K562 (cell line): ENCODE measurements around the gene FHIT. TPM values are rescaled to one million over a fixed set of nuclear protein-coding genes. Genes with fewer than 3 reads are reported as not detected.

Source experiments
- ATAC-seq: fragments of 200-7000 bp; cut with Tn5 transposase; 3 replicates; pipeline ENCODE4 v1.9.1; 2020; ENCODE audit warnings: moderate library complexity
- BruUV-seq: library from RNA; stranded (reverse); fragments of 400-500 nt; replicated peaks from 2 replicates; lab custom pipeline; 2021; lab: Mats Ljungman, UMichigan
- CTCF ChIA-PET: fragments of 300-600 bp; formaldehyde crosslinking; extraction: SDS; loops from one replicate; lab custom pipeline; 2021; ENCODE audit warnings: low intra/inter-chr PET ratio; lab: Yijun Ruan, JAX
- POLR2A ChIA-PET: fragments of 300-600, 350-650 bp; sonication (Branson Sonifier 250); formaldehyde crosslinking; extraction: SDS; loops from one replicate; lab custom pipeline; 2021; ENCODE audit warnings: antibody characterized with exemption, inconsistent platforms; lab: Yijun Ruan, JAX
- DNase-seq, 4 experiments: peaks; one replicate each; pipeline versions ENCODE4 v3.0.0 to v3.0.0-alpha.2; 2011 to 2018; ENCODE audit warnings: low spot score in 3 of 4, mixed read lengths in 3 of 4; ENCODE audit errors: extremely low read depth in 1 of 4
- FAIRE-seq: peaks from 2 replicates; lab custom pipeline; 2011; peaks lifted over from hg19 to GRCh38; lab: Jason Lieb, UNC
- H2AFZ ChIP-seq: 2 replicates; pipeline ENCODE4 v1.6.0; 2011; ENCODE audit warnings: low read depth, low read length, control low read depth, inconsistent platforms
- H3K27ac ChIP-seq: fragments of 200-600 bp; 3 replicates; pipeline ENCODE4 v1.8.0; 2011; ENCODE audit warnings: low read depth, mild to moderate bottlenecking, control low read depth, inconsistent platforms, low read length, moderate library complexity, mixed read lengths; ENCODE audit errors: extremely low read depth
- H3K27me3 ChIP-seq, 2 experiments: fragments of 300-600 bp in 1 of 2; 2 replicates in 1 of 2; 3 replicates in 1 of 2; pipeline versions ENCODE4 v1.6.0 to v1.8.0; 2011; ENCODE audit warnings: inconsistent platforms in 2 of 2, low read length in 2 of 2, mild to moderate bottlenecking in 1 of 2, mixed read lengths in 1 of 2, moderate library complexity in 1 of 2; ENCODE audit not compliant: control insufficient read depth in 2 of 2, insufficient read depth in 2 of 2
- H3K36me3 ChIP-seq: fragments of 300-600 bp; 3 replicates; pipeline ENCODE4 v1.8.0; 2011; ENCODE audit warnings: mild to moderate bottlenecking, low read length, inconsistent platforms; ENCODE audit not compliant: control insufficient read depth, insufficient read depth
- H3K4me1 ChIP-seq, 2 experiments: fragments of 200-600 bp in 1 of 2; replicated peaks in 1 of 2; 2 replicates in 1 of 2; 3 replicates in 1 of 2; pipeline versions ENCODE4 v1.5.1 to v1.8.0; 2011; ENCODE audit warnings: inconsistent platforms in 2 of 2, low read length in 2 of 2, mild to moderate bottlenecking in 1 of 2, mixed read lengths in 1 of 2, moderate library complexity in 1 of 2; ENCODE audit not compliant: control insufficient read depth in 2 of 2, insufficient read depth in 2 of 2
- H3K4me2 ChIP-seq: 2 replicates; pipeline ENCODE4 v1.6.1; 2011; ENCODE audit warnings: low read length, control low read depth, inconsistent platforms, mixed read lengths; ENCODE audit not compliant: insufficient read depth
- H3K4me3 ChIP-seq: fragments of 200-600 bp; sonication (generic), shearing (Covaris generic); 2 replicates; pipeline ENCODE4 v1.5.1; 2016; ENCODE audit warnings: control low read depth, inconsistent platforms
- H3K79me2 ChIP-seq: fragments of 200-600 bp; 3 replicates; pipeline ENCODE4 v1.8.0; 2011; ENCODE audit warnings: low read length, inconsistent platforms; ENCODE audit not compliant: control insufficient read depth, insufficient read depth
- H3K9ac ChIP-seq, 2 experiments: 2 replicates each; pipeline versions ENCODE4 v1.6.0 to v1.6.1; 2011; ENCODE audit warnings: low read depth in 2 of 2, low read length in 2 of 2, control low read depth in 1 of 2, inconsistent platforms in 1 of 2, mild to moderate bottlenecking in 1 of 2, mixed read lengths in 1 of 2; ENCODE audit not compliant: insufficient read depth in 1 of 2
- H3K9me1 ChIP-seq: one replicate; pipeline ENCODE4 v1.6.0; 2011; ENCODE audit warnings: inconsistent platforms, mild to moderate bottlenecking, low read length, moderate library complexity; ENCODE audit not compliant: control insufficient read depth, insufficient read depth
- H3K9me3 ChIP-seq: replicated peaks from 2 replicates; pipeline ENCODE4 v1.5.1; 2011; ENCODE audit warnings: low read depth, low read length, inconsistent platforms; ENCODE audit not compliant: control insufficient read depth, insufficient read depth
- H4K20me1 ChIP-seq: replicated peaks from 2 replicates; pipeline ENCODE4 v1.6.1; 2011; ENCODE audit warnings: low read length, inconsistent platforms, mixed read lengths; ENCODE audit not compliant: control insufficient read depth, insufficient read depth
- ATF3 ChIP-seq, 2 experiments: fragments of 450-650 bp in 1 of 2; sonication (generic) in 1 of 2; formaldehyde crosslinking in 1 of 2; IDR thresholded peaks in 1 of 2; conservative IDR thresholded peaks in 1 of 2; 2 replicates each; pipeline versions ENCODE4 v1.6.1 to v1.8.1; 2016 to 2023; ENCODE audit warnings: mild to moderate bottlenecking in 2 of 2, moderate library complexity in 2 of 2, inconsistent platforms in 1 of 2, missing genetic modification reagents in 1 of 2
- BRD9 ChIP-seq: fragments of 450-650 bp; IDR thresholded peaks from 2 replicates; pipeline ENCODE4 v1.6.1; 2018; ENCODE audit warnings: low read depth; ENCODE audit not compliant: partially characterized antibody
- ELF1 ChIP-seq: fragments of 200-800 bp; sonication (Bioruptor generic); IDR thresholded peaks from 2 replicates; pipeline ENCODE4 v1.6.1; 2016; ENCODE audit warnings: missing genetic modification characterization, missing compliant biosample characterization
- HMG20B ChIP-seq: fragments of 250-450 bp; sonication (Bioruptor Pico); IDR thresholded peaks from 2 replicates; pipeline ENCODE4 v1.5.0; 2021; ENCODE audit warnings: mild to moderate bottlenecking
- MBD2 ChIP-seq: sonication (generic); IDR thresholded peaks from 2 replicates; pipeline ENCODE4 v1.6.1; 2016; ENCODE audit warnings: low read depth, borderline replicate concordance
- NCOA2 ChIP-seq, 2 experiments: fragments of 450-650 bp; IDR thresholded peaks; 2 replicates each; pipeline ENCODE4 v1.6.1; 2018; ENCODE audit warnings: mild to moderate bottlenecking in 2 of 2, moderate library complexity in 1 of 2; ENCODE audit not compliant: partially characterized antibody in 2 of 2
- PCBP1 ChIP-seq: fragments of 200-400 bp; formaldehyde crosslinking; IDR thresholded peaks from 2 replicates; pipeline ENCODE4 v1.6.1; 2018; ENCODE audit warnings: mild to moderate bottlenecking, low read depth, low read length; ENCODE audit not compliant: poor library complexity, severe bottlenecking
- POLR2G ChIP-seq: fragments of 200-400 bp; formaldehyde crosslinking; IDR thresholded peaks from 2 replicates; pipeline ENCODE4 v1.6.1; 2017; ENCODE audit warnings: low read depth, mild to moderate bottlenecking, antibody characterized with exemption, low read length, moderate library complexity
- PRMT5 ChIP-seq: sonication (generic); formaldehyde crosslinking; IDR thresholded peaks from 2 replicates; pipeline ENCODE4 v1.5.0; 2020; ENCODE audit warnings: missing genetic modification reagents
- RBM25 ChIP-seq: fragments of 200-400 bp; formaldehyde crosslinking; IDR thresholded peaks from 2 replicates; pipeline ENCODE4 v1.6.1; 2018; ENCODE audit warnings: low read length, low read depth, moderate library complexity; ENCODE audit not compliant: severe bottlenecking
- RCOR1 ChIP-seq, 2 experiments: IDR thresholded peaks; 2 replicates each; pipeline ENCODE4 v1.6.1; 2012; ENCODE audit warnings: low read depth in 2 of 2, low read length in 2 of 2, borderline replicate concordance in 1 of 2, improper control_type of control experiment in 1 of 2
- RNF2 ChIP-seq: sonication (generic); IDR thresholded peaks from 2 replicates; pipeline ENCODE4 v1.6.1; 2016
- TCFL5 ChIP-seq: fragments of 250-450 bp; sonication (Bioruptor Pico); conservative IDR thresholded peaks from 2 replicates; pipeline ENCODE4 v1.6.1; 2021; ENCODE audit warnings: mild to moderate bottlenecking, moderate library complexity, matching md5 sums
- ZNF354B ChIP-seq: fragments of 250-450 bp; sonication (Bioruptor Pico); IDR thresholded peaks from 2 replicates; pipeline ENCODE4 v1.4.0; 2020
- ZNF398 ChIP-seq: fragments of 250-450 bp; sonication (Bioruptor Pico); IDR thresholded peaks from 2 replicates; pipeline ENCODE4 v1.8.0; 2021; ENCODE audit warnings: moderate library complexity, mild to moderate bottlenecking, inconsistent platforms
- ZNF780A ChIP-seq: fragments of 250-450 bp; sonication (Bioruptor Pico); IDR thresholded peaks from 2 replicates; pipeline ENCODE4 v1.5.0; 2021; ENCODE audit warnings: mild to moderate bottlenecking
- WGBS: fragments of 100-300 bp; shearing (Covaris generic); methylation state at CpG from one replicate; pipeline ENCODE4 v1.1.6; 2016; ENCODE audit warnings: low coverage, mixed read lengths; ENCODE audit not compliant: insufficient coverage; ENCODE audit errors: missing lambda C conversion rate; 5-methylcytosine and 5-hydroxymethylcytosine counted together
- in situ Hi-C: fragments of 300-500 bp; cut with MboI; formaldehyde crosslinking; loops from 4 replicates; pipeline ENCODE4 v1.15.0; 2018; ENCODE audit warnings: inconsistent platforms, mixed read lengths
- intact Hi-C: fragments of 100-400 bp; cut with micrococcal nuclease; formaldehyde crosslinking; loops from 2 replicates; pipeline ENCODE4 v1.14.2; 2022
- polyA plus RNA-seq, 8 experiments: library from polyadenylated mRNA; depleted of rRNA in 4 of 8; stranded (reverse) in 5 of 8; unstranded in 3 of 8; fragments of >200 nt; fragmentation: Nextera tagmentation in 2 of 8; fragmentation: Illumina TruSeq in 1 of 8; extraction: Ambion mirVana in 2 of 8; extraction: Trizol in 1 of 8; gene quantifications; 2 replicates each; pipeline versions ENCODE4 v1.2.1 to v1.2.3, GENCODE V29; 2011 to 2014; ENCODE audit warnings: inconsistent platforms in 1 of 8, missing spikeins in 1 of 8
- total RNA-seq, 7 experiments: library from RNA; depleted of rRNA in 6 of 7; stranded (reverse); fragments of >200 nt in 6 of 7; fragmentation: Illumina TruSeq in 2 of 7; extraction: Trizol in 2 of 7; gene quantifications; 2 replicates each; pipeline versions ENCODE4 v1.2.1 to v1.2.3, GENCODE V29; 2011 to 2021; ENCODE audit warnings: low replicate concordance in 1 of 7
- TF ChIP-seq, protein P1 (sequence below): sonication (generic); formaldehyde crosslinking; IDR thresholded peaks from 2 replicates; pipeline ENCODE4 v1.8.0; 2022; ENCODE audit warnings: missing genetic modification reagents, mild to moderate bottlenecking, borderline replicate concordance

The FHIT gene
- total and polyA plus RNA-seq, 9 of the 15 experiments (the other 6 are each of a cell fraction or from before 2014, with no cell fraction given), result 1.7 to 9.1 (median 4.3) TPM

DNA sequence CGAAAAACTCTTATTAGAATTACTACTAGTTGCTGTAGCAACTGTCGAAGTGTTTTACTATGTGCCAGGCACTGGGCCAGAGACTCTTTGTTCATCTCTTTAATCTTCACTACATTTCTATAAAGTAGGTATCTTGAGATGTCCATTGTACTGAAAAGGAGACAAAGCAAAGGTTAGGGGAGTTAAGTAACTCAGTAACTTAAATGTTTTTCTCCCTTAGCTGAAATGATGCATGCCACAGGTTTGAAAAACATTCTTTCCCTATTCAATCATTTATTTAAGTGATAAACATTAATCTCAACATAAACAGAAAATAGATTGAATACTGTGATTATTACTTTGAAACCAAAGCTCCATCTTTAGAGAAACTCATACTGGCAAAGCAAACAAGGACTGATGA is 776.2 kb downstream of the FHIT start (continued):
- TF ChIP-seq MBD2 (no peak), NCOA2 (IDR thresholded peaks at IDR 0.05; ENCODE audit: partially characterized antibody in 2 of 2) (no peak), TCFL5 (CRISPR knock-in tag) (no peak), POLR2G (no peak)

DNA sequence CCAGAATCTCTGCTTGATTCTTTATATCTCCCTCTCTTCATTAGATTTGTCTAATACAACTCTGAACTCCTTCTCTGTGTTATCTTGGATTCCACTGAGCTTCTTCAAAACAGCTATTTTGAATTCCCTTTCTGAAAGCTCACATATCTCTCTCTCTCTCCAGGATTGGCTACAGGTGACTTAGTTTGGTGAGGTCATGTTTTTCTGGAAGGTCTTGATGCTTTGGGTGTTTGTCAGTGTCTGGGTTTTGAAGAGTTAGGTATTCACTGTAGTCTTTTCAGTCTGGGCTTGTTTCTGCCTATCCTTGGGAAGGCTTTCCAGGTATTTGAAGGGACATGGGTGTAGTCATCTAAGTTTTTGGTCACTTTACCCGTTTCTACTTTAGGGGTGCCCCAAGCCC is 781.8 kb downstream of the FHIT start:
- Histone ChIP-seq H3K9me1 (no peaks in the 10 kb centered on the region), H4K20me1 (no peaks in the 10 kb centered on the region), H3K9me3 (no peaks in the 10 kb centered on the region; the same call in 1 of the 2 replicates), H3K27ac (no peak overlapping the region), H3K79me2 (no peaks in the 10 kb centered on the region), H3K4me3 (no peak overlapping the region), H3K27me3 (no peaks in the 10 kb centered on the region), H2AFZ (no peak overlapping the region), H3K4me1 (no peaks in the 10 kb centered on the region), H3K36me3 (no peaks in the 10 kb centered on the region), H3K4me2 (no peak overlapping the region), H3K9ac (no peak overlapping the region)
- no TSS peak for BruUV-seq
- intact Hi-C loops (no loop called here), in situ Hi-C loops (no loop called here)
- ChIA-PET CTCF (interaction anchor here (0.6 kb wide), 1 partner anchor 92 kb away, joined by 3 read pairs; no protein-coding TSS in a partner anchor), POLR2A (no interaction called here)
- ATAC-seq, result no peak
- no peak for DNase-seq
- WGBS, result 0% methylated on average over 1 of the region's 1 CpG
- no peak for FAIRE-seq
- TF ChIP-seq ZNF780A (CRISPR knock-in tag) (no peak), ZNF354B (CRISPR knock-in tag) (no peak), RCOR1 (IDR thresholded peaks at IDR 0.05; ENCODE audit: borderline replicate concordance in 1 of 2, low read depth in 2 of 2, low read length in 2 of 2) (no peak), HMG20B (CRISPR knock-in tag) (no peak), BRD9 (no peak), ZNF398 (CRISPR knock-in tag) (no peak), PRMT5 (no peak), PCBP1 (no peak), RBM25 (no peak), ATF3 (IDR thresholded peaks at IDR 0.05) (no peak), ATF3 (CRISPR knock-in tag; conservative IDR thresholded peaks at IDR 0.05) (no peak), ELF1 (tag) (no peak), RNF2 (no peak)
- TF ChIP-seq, protein P1, sequence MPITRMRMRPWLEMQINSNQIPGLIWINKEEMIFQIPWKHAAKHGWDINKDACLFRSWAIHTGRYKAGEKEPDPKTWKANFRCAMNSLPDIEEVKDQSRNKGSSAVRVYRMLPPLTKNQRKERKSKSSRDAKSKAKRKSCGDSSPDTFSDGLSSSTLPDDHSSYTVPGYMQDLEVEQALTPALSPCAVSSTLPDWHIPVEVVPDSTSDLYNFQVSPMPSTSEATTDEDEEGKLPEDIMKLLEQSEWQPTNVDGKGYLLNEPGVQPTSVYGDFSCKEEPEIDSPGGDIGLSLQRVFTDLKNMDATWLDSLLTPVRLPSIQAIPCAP (CRISPR knock-in tag), result no peak
